DOHH2 (cell line): Measurements from ENCODE around the gene CNNM4.

Source experiments
- H3F3A ChIP-seq: fragments of 200-600 bp; sonication (generic), shearing (Covaris generic); 2 replicates; pipeline ENCODE4 v1.6.0; 2016; ENCODE audit warnings: antibody characterized with exemption, mild to moderate bottlenecking; ENCODE audit not compliant: control insufficient read depth, insufficient read depth
- H3K27ac ChIP-seq: fragments of 200-600 bp; sonication (generic); 2 replicates; pipeline ENCODE4 v1.5.1; 2014; ENCODE audit warnings: low read depth, mild to moderate bottlenecking, low read length, moderate library complexity
- H3K27me3 ChIP-seq: fragments of 200-600 bp; sonication (generic); 2 replicates; pipeline ENCODE4 v1.6.1; 2014; ENCODE audit warnings: mild to moderate bottlenecking, low read length, mixed read lengths; ENCODE audit not compliant: control insufficient read depth
- H3K36me3 ChIP-seq: fragments of 200-600 bp; sonication (generic); 2 replicates; pipeline ENCODE4 v1.6.1; 2014; ENCODE audit warnings: mild to moderate bottlenecking, low read length, moderate library complexity, mixed read lengths; ENCODE audit not compliant: control insufficient read depth
- H3K4me1 ChIP-seq: fragments of 200-600 bp; sonication (generic); 2 replicates; pipeline ENCODE4 v1.6.1; 2014; ENCODE audit warnings: mild to moderate bottlenecking, low read length, mixed read lengths; ENCODE audit not compliant: control insufficient read depth
- H3K4me2 ChIP-seq: fragments of 200-600 bp; sonication (generic); 2 replicates; pipeline ENCODE4 v1.6.0; 2014; ENCODE audit warnings: mild to moderate bottlenecking, low read length, moderate library complexity
- H3K4me3 ChIP-seq: fragments of 200-600 bp; sonication (generic); 2 replicates; pipeline ENCODE4 v1.5.1; 2014; ENCODE audit warnings: mild to moderate bottlenecking, low read length, mixed read lengths
- H3K79me2 ChIP-seq: fragments of 200-600 bp; sonication (generic); 2 replicates; pipeline ENCODE4 v1.6.1; 2014; ENCODE audit warnings: mild to moderate bottlenecking, low read length, mixed read lengths; ENCODE audit not compliant: control insufficient read depth
- H3K9me2 ChIP-seq: fragments of 200-600 bp; sonication (generic); replicated peaks from 2 replicates; pipeline ENCODE4 v1.6.1; 2014; ENCODE audit warnings: mild to moderate bottlenecking, low read length, mixed read lengths; ENCODE audit not compliant: control insufficient read depth
- H3K9me3 ChIP-seq: fragments of 200-600 bp; sonication (generic); 2 replicates; pipeline ENCODE4 v1.6.1; 2014; ENCODE audit warnings: antibody characterized with exemption, low read length, mixed read lengths; ENCODE audit not compliant: control insufficient read depth, insufficient read depth
- H4K20me1 ChIP-seq: fragments of 200-600 bp; sonication (generic); 2 replicates; pipeline ENCODE4 v1.6.0; 2014; ENCODE audit warnings: low read depth, mild to moderate bottlenecking, antibody characterized with exemption, low read length, moderate library complexity; ENCODE audit not compliant: control insufficient read depth, insufficient read depth
- EZH2phosphoT487 ChIP-seq: fragments of 200-600 bp; sonication (generic); IDR thresholded peaks from 2 replicates; pipeline ENCODE4 v1.6.1; 2017; ENCODE audit warnings: borderline replicate concordance, mild to moderate bottlenecking, antibody characterized with exemption, low read length, moderate library complexity, mixed read lengths
- TF ChIP-seq, protein P1 (sequence below): fragments of 200-600 bp; sonication (generic); IDR thresholded peaks from one replicate; pipeline ENCODE4 v1.5.1; 2014; ENCODE audit warnings: antibody characterized with exemption, mild to moderate bottlenecking, low read depth, low read length; ENCODE audit not compliant: poor library complexity, severe bottlenecking

Gene CNNM4

DNA sequence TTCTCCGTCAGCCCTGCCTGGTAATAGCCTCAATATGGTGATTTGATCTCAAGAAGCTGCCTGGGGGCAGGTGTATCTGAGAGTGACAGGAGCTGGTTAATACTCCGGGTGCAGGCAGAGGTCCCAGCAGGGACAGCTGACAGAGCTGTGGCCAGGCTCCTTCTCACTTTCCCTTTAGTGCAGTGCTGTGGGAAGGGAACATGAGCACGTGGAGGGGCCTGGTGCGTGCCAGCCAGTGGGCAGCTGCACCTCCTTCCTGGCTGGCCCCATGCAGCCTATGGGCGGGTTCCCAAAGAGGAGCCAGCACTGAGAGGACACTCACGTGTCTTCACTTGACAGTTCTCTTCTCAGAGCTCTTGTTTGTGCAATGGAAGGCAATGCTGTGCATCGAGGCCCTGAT lies 9.1 kb downstream of the CNNM4 start:
- H3K27me3 ChIP-seq, result no peaks in the 10 kb centered on the region
- TF ChIP-seq, protein P1, sequence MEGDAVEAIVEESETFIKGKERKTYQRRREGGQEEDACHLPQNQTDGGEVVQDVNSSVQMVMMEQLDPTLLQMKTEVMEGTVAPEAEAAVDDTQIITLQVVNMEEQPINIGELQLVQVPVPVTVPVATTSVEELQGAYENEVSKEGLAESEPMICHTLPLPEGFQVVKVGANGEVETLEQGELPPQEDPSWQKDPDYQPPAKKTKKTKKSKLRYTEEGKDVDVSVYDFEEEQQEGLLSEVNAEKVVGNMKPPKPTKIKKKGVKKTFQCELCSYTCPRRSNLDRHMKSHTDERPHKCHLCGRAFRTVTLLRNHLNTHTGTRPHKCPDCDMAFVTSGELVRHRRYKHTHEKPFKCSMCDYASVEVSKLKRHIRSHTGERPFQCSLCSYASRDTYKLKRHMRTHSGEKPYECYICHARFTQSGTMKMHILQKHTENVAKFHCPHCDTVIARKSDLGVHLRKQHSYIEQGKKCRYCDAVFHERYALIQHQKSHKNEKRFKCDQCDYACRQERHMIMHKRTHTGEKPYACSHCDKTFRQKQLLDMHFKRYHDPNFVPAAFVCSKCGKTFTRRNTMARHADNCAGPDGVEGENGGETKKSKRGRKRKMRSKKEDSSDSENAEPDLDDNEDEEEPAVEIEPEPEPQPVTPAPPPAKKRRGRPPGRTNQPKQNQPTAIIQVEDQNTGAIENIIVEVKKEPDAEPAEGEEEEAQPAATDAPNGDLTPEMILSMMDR, result no peak
- no peak for TF ChIP-seq EZH2phosphoT487
- no peak overlapping the region for H3K27ac ChIP-seq
- no peaks in the 10 kb centered on the region for H3K9me3 ChIP-seq
- peaks cover 8% of the 10 kb centered on the region; the same call in 1 of the 2 replicates for H3F3A ChIP-seq
- H4K20me1 ChIP-seq, result no peaks in the 10 kb centered on the region
- peaks cover 53% of the 10 kb centered on the region for H3K4me1 ChIP-seq
- H3K4me3 ChIP-seq, result no peak overlapping the region
- H3K9me2 ChIP-seq, result no peaks in the 10 kb centered on the region
- no peaks in the 10 kb centered on the region for H3K36me3 ChIP-seq
- H3K4me2 ChIP-seq, result no peak overlapping the region
- peaks cover 23% of the 10 kb centered on the region for H3K79me2 ChIP-seq

DNA sequence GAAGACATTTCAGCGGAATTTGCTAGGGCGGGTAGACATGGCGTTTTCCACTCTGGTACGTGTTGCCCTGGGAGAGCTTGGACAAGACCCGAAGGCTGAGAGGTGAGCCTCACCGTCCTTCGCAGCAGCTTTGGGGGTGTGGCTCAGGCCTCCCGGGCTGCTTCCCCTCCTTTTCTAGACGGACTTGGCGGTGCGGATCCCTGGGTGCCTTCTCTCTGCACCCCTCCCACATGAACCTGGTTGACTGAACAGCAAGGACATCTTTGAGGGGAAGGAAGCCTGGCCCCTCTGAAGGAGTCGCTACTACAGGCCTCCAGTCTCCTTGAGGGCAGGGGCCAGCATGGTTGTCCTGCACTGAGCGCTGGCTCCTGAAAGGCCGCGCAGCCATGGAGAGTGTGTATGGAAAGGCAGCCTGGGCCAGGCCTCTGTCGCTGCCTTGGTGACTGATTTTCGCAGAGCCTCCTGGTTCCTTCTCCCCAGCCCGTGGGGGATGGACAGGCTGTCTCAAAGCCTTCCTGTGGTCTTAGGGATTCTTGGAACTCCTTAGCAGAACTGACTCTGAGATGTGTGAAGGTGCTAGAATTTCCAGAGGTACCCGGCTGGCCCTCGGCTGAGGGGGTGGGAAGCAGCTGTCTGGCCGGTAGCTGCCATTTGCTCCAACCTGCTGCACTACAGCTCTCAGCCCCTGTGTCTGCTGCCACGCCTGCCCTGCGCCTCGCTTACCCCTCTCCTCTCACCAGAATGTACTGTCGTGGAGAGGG lies 9.9 kb downstream of the CNNM4 start:
- Histone ChIP-seq H4K20me1 (no peaks in the 10 kb centered on the region), H3K4me2 (no peak overlapping the region), H3K9me3 (no peaks in the 10 kb centered on the region), H3K36me3 (no peaks in the 10 kb centered on the region), H3K79me2 (peaks cover 24% of the 10 kb centered on the region), H3K27ac (no peak overlapping the region), H3F3A (peaks cover 8% of the 10 kb centered on the region; the same call in 1 of the 2 replicates), H3K9me2 (no peaks in the 10 kb centered on the region), H3K4me1 (peaks cover 59% of the 10 kb centered on the region), H3K27me3 (no peaks in the 10 kb centered on the region), H3K4me3 (no peak overlapping the region)
- no peak for TF ChIP-seq EZH2phosphoT487
- TF ChIP-seq, protein P1, result no peak

DNA sequence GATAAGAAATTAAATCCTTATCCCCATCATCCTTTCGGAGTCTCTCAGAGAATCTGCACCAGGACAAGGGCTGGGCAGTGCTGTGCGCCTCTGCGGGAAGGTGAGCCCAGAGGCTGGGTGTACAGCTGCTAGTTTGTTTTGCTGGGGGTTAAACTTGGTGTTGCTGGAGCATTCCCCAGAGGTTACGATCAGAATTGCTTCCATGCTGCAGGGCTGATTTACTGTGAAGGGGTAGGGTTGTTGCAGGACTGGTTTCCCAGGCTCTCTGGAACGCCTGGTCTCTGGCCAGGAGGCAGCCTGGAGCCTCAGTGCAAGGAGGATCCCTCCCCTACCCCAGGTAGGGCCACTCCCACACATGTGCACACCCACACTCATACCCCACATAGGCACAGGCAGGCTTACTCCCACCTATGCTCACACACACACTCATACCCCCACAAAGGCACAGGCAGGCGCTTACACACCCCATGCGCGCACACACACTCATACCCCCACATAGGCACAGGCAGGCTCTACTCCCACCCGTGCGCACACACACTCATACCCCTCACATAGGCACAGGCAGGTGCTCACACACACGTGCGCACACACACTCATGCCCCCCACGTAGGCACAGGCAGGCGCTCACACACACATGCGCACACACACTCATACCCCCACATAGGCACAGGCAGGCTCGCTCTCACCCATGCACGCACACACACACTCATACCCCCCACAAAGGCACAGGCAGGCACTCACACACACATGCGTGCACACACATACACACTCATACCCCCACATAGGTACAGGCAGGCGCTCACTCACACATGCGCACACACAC lies 11.3 kb downstream of the CNNM4 start:
- no peaks in the 10 kb centered on the region for H4K20me1 ChIP-seq
- H3F3A ChIP-seq, result peaks cover 8% of the 10 kb centered on the region; the same call in 1 of the 2 replicates
- peaks cover 69% of the 10 kb centered on the region for H3K4me1 ChIP-seq
- H3K79me2 ChIP-seq, result peaks cover 21% of the 10 kb centered on the region
- H3K27ac ChIP-seq, result no peak overlapping the region
- H3K36me3 ChIP-seq, result no peaks in the 10 kb centered on the region
- no peaks in the 10 kb centered on the region for H3K27me3 ChIP-seq
- H3K4me3 ChIP-seq, result no peak overlapping the region
- no peaks in the 10 kb centered on the region for H3K9me2 ChIP-seq
- H3K9me3 ChIP-seq, result no peaks in the 10 kb centered on the region
- no peak overlapping the region for H3K4me2 ChIP-seq
- TF ChIP-seq EZH2phosphoT487, result no peak
